Measurements from ENCODE around the gene CDIP1.

DNA sequence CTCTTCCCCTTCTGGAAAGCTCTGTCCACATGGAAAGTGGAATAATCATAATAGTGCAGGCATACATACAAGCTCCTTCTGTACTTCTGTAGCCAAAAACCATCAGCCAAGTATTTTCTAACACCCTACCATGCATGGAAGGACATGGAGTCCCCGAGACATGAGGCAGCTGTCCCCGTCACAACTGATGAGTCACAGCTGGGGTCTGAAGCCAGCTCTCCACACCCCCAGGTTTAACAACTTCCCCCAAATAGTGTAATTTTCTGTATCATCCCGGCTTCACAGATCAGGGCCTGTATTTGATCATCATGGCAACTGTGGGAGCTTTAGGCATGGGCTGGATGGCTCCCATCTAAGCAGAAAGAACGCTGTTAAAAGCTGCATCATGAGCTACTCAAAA, 34.1 kb upstream of the CDIP1 start:
- TF ChIP-seq, protein P1, sequence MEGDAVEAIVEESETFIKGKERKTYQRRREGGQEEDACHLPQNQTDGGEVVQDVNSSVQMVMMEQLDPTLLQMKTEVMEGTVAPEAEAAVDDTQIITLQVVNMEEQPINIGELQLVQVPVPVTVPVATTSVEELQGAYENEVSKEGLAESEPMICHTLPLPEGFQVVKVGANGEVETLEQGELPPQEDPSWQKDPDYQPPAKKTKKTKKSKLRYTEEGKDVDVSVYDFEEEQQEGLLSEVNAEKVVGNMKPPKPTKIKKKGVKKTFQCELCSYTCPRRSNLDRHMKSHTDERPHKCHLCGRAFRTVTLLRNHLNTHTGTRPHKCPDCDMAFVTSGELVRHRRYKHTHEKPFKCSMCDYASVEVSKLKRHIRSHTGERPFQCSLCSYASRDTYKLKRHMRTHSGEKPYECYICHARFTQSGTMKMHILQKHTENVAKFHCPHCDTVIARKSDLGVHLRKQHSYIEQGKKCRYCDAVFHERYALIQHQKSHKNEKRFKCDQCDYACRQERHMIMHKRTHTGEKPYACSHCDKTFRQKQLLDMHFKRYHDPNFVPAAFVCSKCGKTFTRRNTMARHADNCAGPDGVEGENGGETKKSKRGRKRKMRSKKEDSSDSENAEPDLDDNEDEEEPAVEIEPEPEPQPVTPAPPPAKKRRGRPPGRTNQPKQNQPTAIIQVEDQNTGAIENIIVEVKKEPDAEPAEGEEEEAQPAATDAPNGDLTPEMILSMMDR (conservative IDR thresholded peaks at IDR 0.05), result no peak
- no peak for TF ChIP-seq ZFX (IDR thresholded peaks at IDR 0.05)
